ENCODE results near the gene SFMBT2.

Gene SFMBT2

DNA sequence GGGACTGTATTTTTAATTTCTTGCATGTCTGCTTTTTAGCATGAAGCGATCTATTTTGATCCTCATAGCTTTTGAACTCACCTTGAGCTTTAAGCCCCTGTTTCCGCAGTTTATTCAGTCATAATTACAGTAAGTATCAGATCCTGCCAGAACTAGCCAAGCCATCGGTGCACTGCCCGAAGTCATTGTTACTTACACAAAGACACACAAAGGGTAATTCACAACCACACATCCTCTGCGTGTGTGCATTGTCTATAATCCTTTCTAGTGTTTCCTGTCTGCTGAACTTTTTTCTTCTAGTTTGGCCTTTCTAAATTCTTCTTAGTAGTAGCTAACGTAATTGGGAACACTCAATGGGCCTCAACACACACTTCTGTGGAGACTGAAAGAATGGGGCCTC is 133.0 kb downstream of the SFMBT2 start:
- Histone ChIP-seq H3K36me3 (ENCODE audit: control insufficient read depth in 1 of 2, insufficient read depth in 2 of 2, low read length in 2 of 2) (no peaks in the 10 kb centered on the region), H3K14ac (ENCODE audit: low read length) (no peak overlapping the region), H3K27me3 (ENCODE audit: insufficient read depth, low read length) (no peaks in the 10 kb centered on the region), H3K79me2 (ENCODE audit: control insufficient read depth, insufficient read depth, low read length, poor library complexity) (no peaks in the 10 kb centered on the region), H3K9ac (ENCODE audit: low read length) (no peak overlapping the region), H2BK12ac (ENCODE audit: low read length) (no peak overlapping the region), H2AFZ (ENCODE audit: insufficient read depth, low read length, poor library complexity) (no peak overlapping the region), H3K4ac (ENCODE audit: low read depth, low read length) (no peak overlapping the region), H3K9me3 (ENCODE audit: insufficient read depth, low read depth, low read length) (no peaks in the 10 kb centered on the region), H3K79me1 (ENCODE audit: low read length) (no peaks in the 10 kb centered on the region), H4K91ac (ENCODE audit: low read depth, low read length) (no peak overlapping the region), H4K12ac (ENCODE audit: low read depth, low read length) (no peak overlapping the region), H3K4me1 (ENCODE audit: control insufficient read depth in 1 of 2, insufficient read depth in 2 of 2, low read length in 2 of 2) (no peaks in the 10 kb centered on the region), H3K27ac (ENCODE audit: low read depth, low read length) (no peak overlapping the region), H3K23ac (ENCODE audit: low read length) (no peak overlapping the region), H2AK5ac (ENCODE audit: low read length) (no peak overlapping the region), H3K4me2 (ENCODE audit: low read length) (no peak overlapping the region), H3K4me3 (ENCODE audit: low read depth, low read length) (no peak overlapping the region), H4K8ac (ENCODE audit: low read depth, low read length) (no peak overlapping the region), H2BK120ac (ENCODE audit: insufficient read depth, low read length, poor library complexity) (no peak overlapping the region), H3K18ac (ENCODE audit: low read length) (no peak overlapping the region), H2BK5ac (ENCODE audit: low read depth, low read length, poor library complexity) (no peak overlapping the region)
- WGBS (ENCODE audit: extremely low coverage, insufficient coverage, insufficient read length), result no CpG with 5 or more reads among the region's 6 CpGs
- no peak for DNase-seq

DNA sequence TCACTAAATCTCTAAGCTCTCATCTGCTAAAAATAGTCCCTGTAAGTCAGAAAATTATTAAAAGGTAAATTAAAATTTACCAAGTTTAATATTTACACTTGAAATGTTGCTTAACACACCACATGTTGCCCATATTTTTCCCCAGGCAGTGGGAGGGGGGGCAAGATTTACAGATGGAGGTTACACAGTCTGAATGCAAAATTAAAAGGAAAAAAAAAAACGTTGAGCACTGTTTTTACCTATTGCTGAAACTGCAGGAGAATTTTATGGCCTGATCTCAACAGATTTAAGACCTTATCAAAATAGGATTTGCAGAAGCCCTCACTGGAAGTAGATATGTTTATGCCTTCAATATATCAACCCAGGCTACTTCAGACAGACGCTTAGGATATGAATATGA is 133.4 kb downstream of the SFMBT2 start:
- H2BK120ac ChIP-seq (ENCODE audit: insufficient read depth, low read length, poor library complexity), result no peak overlapping the region
- H3K23ac ChIP-seq (ENCODE audit: low read length), result no peak overlapping the region
- DNase-seq, result no peak
- H3K18ac ChIP-seq (ENCODE audit: low read length), result no peak overlapping the region
- H2BK12ac ChIP-seq (ENCODE audit: low read length), result no peak overlapping the region
- H3K27me3 ChIP-seq (ENCODE audit: insufficient read depth, low read length), result no peaks in the 10 kb centered on the region
- no peak overlapping the region for H2BK5ac ChIP-seq (ENCODE audit: low read depth, low read length, poor library complexity)
- no peak overlapping the region for H3K4me3 ChIP-seq (ENCODE audit: low read depth, low read length)
- H3K9me3 ChIP-seq (ENCODE audit: insufficient read depth, low read depth, low read length), result no peaks in the 10 kb centered on the region
- no peaks in the 10 kb centered on the region for H3K4me1 ChIP-seq (ENCODE audit: control insufficient read depth in 1 of 2, insufficient read depth in 2 of 2, low read length in 2 of 2)
- no peaks in the 10 kb centered on the region for H3K79me1 ChIP-seq (ENCODE audit: low read length)
- H3K4me2 ChIP-seq (ENCODE audit: low read length), result no peak overlapping the region
- WGBS (ENCODE audit: extremely low coverage, insufficient coverage, insufficient read length), result no CpG with 5 or more reads among the region's 2 CpGs
- no peak overlapping the region for H3K4ac ChIP-seq (ENCODE audit: low read depth, low read length)
- H3K36me3 ChIP-seq (ENCODE audit: control insufficient read depth in 1 of 2, insufficient read depth in 2 of 2, low read length in 2 of 2), result no peaks in the 10 kb centered on the region
- H4K8ac ChIP-seq (ENCODE audit: low read depth, low read length), result no peak overlapping the region
- H3K14ac ChIP-seq (ENCODE audit: low read length), result no peak overlapping the region
- H3K79me2 ChIP-seq (ENCODE audit: control insufficient read depth, insufficient read depth, low read length, poor library complexity), result no peaks in the 10 kb centered on the region
- H4K12ac ChIP-seq (ENCODE audit: low read depth, low read length), result no peak overlapping the region
- H3K9ac ChIP-seq (ENCODE audit: low read length), result no peak overlapping the region
- H4K91ac ChIP-seq (ENCODE audit: low read depth, low read length), result no peak overlapping the region
- no peak overlapping the region for H3K27ac ChIP-seq (ENCODE audit: low read depth, low read length)
- H2AFZ ChIP-seq (ENCODE audit: insufficient read depth, low read length, poor library complexity), result no peak overlapping the region
- no peak overlapping the region for H2AK5ac ChIP-seq (ENCODE audit: low read length)

DNA sequence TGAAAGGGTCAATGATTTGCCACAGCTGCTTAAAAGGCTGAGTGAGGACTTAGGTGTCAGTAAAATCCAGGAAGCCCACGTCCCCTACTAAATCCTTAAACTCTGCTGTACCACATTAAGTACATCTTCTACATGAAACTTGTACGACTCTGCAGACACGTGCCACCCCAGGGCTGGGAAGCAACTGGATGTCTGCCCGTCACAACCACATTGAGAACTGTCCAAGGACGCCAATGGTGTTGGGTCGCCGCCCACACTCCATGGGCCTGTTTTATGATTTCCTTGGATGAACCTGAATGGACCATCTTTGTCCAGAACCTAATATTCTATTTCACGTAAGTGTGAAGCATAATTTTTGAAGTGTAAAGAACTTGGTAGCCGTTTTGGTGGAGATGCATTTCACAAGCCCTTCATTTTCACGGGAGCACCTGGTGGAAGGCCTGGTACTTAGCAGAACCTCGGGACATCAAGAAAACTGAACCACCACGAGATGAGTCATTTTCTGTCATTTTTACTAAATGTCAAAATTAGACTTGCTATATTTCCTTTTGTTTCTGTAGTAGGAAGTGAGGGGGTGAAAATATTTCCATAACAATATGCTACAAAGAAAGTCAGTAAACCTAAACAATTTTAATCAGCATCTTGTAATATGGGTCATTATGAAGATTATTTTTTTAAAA is 134.9 kb downstream of the SFMBT2 start:
- Histone ChIP-seq H4K8ac (ENCODE audit: low read depth, low read length) (no peak overlapping the region), H4K91ac (ENCODE audit: low read depth, low read length) (no peak overlapping the region), H3K4ac (ENCODE audit: low read depth, low read length) (no peak overlapping the region), H3K9ac (ENCODE audit: low read length) (no peak overlapping the region), H3K4me3 (ENCODE audit: low read depth, low read length) (no peak overlapping the region), H2BK120ac (ENCODE audit: insufficient read depth, low read length, poor library complexity) (no peak overlapping the region), H3K4me1 (ENCODE audit: control insufficient read depth in 1 of 2, insufficient read depth in 2 of 2, low read length in 2 of 2) (no peaks in the 10 kb centered on the region), H3K79me1 (ENCODE audit: low read length) (no peaks in the 10 kb centered on the region), H3K36me3 (ENCODE audit: control insufficient read depth in 1 of 2, insufficient read depth in 2 of 2, low read length in 2 of 2) (no peaks in the 10 kb centered on the region), H2AK5ac (ENCODE audit: low read length) (no peak overlapping the region), H3K27me3 (ENCODE audit: insufficient read depth, low read length) (no peaks in the 10 kb centered on the region), H2BK5ac (ENCODE audit: low read depth, low read length, poor library complexity) (no peak overlapping the region), H4K12ac (ENCODE audit: low read depth, low read length) (no peak overlapping the region), H3K18ac (ENCODE audit: low read length) (no peak overlapping the region), H2AFZ (ENCODE audit: insufficient read depth, low read length, poor library complexity) (no peak overlapping the region), H3K27ac (ENCODE audit: low read depth, low read length) (no peak overlapping the region), H3K14ac (ENCODE audit: low read length) (no peak overlapping the region), H2BK12ac (ENCODE audit: low read length) (no peak overlapping the region), H3K9me3 (ENCODE audit: insufficient read depth, low read depth, low read length) (no peaks in the 10 kb centered on the region), H3K23ac (ENCODE audit: low read length) (no peak overlapping the region), H3K79me2 (ENCODE audit: control insufficient read depth, insufficient read depth, low read length, poor library complexity) (no peaks in the 10 kb centered on the region), H3K4me2 (ENCODE audit: low read length) (no peak overlapping the region)
- DNase-seq, result no peak
- WGBS (ENCODE audit: extremely low coverage, insufficient coverage, insufficient read length), result no CpG with 5 or more reads among the region's 12 CpGs

DNA sequence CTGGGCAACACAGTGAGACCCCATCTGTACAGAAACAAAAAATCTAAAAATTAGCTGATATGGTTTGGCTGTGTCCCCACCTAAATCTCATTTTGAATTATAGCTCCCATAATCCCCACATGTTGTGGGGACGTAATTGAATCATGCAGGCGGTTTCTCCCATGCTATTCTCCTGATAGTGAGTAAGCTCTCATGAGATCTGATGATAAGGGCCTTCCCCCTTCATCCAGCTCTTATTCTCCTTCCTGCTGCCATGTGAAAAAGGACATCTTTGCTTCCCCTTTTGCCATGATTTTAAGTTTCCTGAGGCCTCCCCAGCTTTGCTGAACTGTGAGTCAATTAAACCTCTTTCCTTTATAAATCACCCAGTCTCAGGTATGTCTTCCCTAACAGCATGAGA is 136.5 kb downstream of the SFMBT2 start:
- H4K91ac ChIP-seq (ENCODE audit: low read depth, low read length), result no peak overlapping the region
- H2BK12ac ChIP-seq (ENCODE audit: low read length), result no peak overlapping the region
- H3K14ac ChIP-seq (ENCODE audit: low read length), result no peak overlapping the region
- no peak overlapping the region for H4K12ac ChIP-seq (ENCODE audit: low read depth, low read length)
- no peak overlapping the region for H3K4me3 ChIP-seq (ENCODE audit: low read depth, low read length)
- no peak overlapping the region for H3K9ac ChIP-seq (ENCODE audit: low read length)
- H3K23ac ChIP-seq (ENCODE audit: low read length), result no peak overlapping the region
- H3K27ac ChIP-seq (ENCODE audit: low read depth, low read length), result no peak overlapping the region
- H4K8ac ChIP-seq (ENCODE audit: low read depth, low read length), result no peak overlapping the region
- no peak overlapping the region for H2AK5ac ChIP-seq (ENCODE audit: low read length)
- H3K27me3 ChIP-seq (ENCODE audit: insufficient read depth, low read length), result no peaks in the 10 kb centered on the region
- no peak overlapping the region for H2AFZ ChIP-seq (ENCODE audit: insufficient read depth, low read length, poor library complexity)
- H2BK5ac ChIP-seq (ENCODE audit: low read depth, low read length, poor library complexity), result no peak overlapping the region
- no peak overlapping the region for H3K18ac ChIP-seq (ENCODE audit: low read length)
- H3K79me2 ChIP-seq (ENCODE audit: control insufficient read depth, insufficient read depth, low read length, poor library complexity), result no peaks in the 10 kb centered on the region
- no peaks in the 10 kb centered on the region for H3K9me3 ChIP-seq (ENCODE audit: insufficient read depth, low read depth, low read length)
- no peak overlapping the region for H3K4me2 ChIP-seq (ENCODE audit: low read length)
- no peak overlapping the region for H3K4ac ChIP-seq (ENCODE audit: low read depth, low read length)
- WGBS (ENCODE audit: extremely low coverage, insufficient coverage, insufficient read length), result no CpG with 5 or more reads among the region's 2 CpGs
- H3K36me3 ChIP-seq (ENCODE audit: control insufficient read depth in 1 of 2, insufficient read depth in 2 of 2, low read length in 2 of 2), result no peaks in the 10 kb centered on the region
- no peaks in the 10 kb centered on the region for H3K79me1 ChIP-seq (ENCODE audit: low read length)
- DNase-seq, result no peak
- H3K4me1 ChIP-seq (ENCODE audit: control insufficient read depth in 1 of 2, insufficient read depth in 2 of 2, low read length in 2 of 2), result no peaks in the 10 kb centered on the region
- H2BK120ac ChIP-seq (ENCODE audit: insufficient read depth, low read length, poor library complexity), result no peak overlapping the region

Data from trophoblast cell (in vitro differentiated cells and primary cell).